ENCODE results near the gene BAD.
"Not testable (repeated sequence)": the region's sequence is repeated elsewhere in the genome, so short reads cannot be mapped to it uniquely, and the experiment has no call there.

The BAD gene

DNA sequence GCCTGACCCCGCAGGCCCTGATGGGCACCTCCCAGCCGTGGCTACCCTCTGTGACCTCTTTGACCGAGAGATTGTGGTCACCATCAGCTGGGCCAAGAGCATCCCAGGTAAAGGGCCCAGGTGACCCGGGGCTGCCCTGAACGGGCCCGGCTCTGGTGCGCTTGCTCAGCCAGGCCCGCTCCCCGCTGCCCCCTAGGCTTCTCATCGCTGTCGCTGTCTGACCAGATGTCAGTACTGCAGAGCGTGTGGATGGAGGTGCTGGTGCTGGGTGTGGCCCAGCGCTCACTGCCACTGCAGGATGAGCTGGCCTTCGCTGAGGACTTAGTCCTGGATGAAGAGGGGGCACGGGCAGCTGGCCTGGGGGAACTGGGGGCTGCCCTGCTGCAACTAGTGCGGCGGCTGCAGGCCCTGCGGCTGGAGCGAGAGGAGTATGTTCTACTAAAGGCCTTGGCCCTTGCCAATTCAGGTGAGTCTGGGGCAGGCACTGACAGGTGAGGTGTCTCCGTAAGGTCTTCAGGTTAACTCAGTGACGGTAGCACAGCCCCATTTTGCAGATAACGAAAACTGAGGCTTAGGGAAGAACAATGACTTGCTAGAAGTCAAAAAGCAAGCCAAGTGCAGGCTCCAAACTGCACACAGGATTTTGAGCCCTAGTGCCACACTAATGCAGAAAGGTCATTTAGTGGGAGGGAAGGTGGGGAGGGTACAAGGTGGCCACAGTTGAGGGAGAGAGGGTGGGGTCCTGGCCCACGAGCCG, 30.5 kb upstream of the BAD start:
- no peak for DNase-seq

DNA sequence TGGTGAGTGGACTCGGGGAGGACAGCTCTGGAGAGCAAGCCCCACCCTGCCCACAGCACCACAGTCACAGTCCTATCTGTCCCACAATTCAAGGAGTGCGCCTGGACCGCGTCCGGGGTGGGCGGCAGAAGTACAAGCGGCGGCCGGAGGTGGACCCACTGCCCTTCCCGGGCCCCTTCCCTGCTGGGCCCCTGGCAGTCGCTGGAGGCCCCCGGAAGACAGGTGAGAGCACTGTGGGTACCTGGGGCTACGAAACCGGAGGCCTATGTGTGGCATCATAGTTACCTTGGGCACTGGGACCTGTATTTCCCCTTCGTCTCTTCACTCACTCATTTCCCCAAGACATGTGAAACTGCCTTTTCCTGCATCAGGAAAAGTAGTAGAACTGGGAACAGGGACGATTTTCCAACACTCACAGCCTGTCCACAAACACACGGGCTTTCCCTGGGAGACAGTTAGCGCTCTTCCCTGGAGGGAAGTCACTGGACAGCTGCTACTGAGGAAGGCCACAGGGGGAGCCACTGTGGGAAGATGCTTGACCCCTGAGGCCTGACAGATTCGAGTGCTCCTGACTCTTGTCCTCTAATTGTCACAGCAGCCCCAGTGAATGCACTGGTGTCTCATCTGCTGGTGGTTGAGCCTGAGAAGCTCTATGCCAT, 29.8 kb upstream of the BAD start:
- DNase-seq: no peak

DNA sequence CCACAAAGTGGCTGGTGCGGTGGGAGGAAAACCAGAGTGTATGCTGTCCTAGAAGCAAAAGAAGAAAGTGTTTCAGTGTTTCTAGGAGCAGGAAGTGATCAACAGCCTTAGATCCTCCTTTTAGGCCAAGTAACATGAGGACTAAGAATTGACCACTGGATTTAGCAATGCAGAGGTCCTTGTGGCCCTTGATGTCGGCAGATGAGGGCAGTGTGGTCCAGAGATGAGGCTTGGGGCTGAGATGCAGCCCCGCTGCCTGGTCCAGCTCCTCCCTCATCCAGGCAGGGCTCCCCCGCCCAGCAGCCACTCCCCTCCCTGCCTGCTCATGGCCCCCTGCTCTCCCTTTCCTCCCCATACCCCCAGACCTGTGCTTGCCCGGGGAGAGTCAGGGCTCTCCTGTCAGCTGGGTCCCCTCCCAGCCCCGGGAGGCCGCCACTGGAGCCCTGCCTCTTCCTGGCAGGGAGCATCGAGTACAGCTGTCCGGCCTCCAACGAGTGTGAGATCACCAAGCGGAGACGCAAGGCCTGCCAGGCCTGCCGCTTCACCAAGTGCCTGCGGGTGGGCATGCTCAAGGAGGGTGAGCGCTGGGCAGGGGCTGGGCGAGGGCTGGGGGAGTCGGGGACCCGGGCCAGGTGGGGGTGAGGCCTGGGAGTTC, 29.2 kb upstream of the BAD start:
- DNase-seq: no peak

DNA sequence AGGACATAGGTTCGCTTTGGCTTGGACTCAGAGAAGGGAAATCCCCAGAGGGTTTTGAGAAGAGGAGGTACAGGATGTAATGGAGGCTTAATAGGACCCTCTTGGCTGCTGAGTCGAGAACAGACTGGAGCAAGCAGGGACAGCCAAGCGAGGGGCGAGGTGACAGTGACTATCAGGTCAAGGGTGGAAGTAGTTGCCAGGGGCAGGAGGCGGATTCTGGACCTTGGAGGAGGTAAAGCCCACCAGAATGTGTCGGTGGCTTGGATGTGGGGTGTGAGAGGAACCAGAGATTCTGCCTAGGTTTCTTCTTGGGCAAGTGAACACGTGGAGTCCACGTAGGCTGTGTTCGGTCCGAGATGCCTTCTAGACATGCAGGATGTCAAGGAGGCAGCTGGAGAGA, 28.5 kb upstream of the BAD start:
- DNase-seq: no peak

DNA sequence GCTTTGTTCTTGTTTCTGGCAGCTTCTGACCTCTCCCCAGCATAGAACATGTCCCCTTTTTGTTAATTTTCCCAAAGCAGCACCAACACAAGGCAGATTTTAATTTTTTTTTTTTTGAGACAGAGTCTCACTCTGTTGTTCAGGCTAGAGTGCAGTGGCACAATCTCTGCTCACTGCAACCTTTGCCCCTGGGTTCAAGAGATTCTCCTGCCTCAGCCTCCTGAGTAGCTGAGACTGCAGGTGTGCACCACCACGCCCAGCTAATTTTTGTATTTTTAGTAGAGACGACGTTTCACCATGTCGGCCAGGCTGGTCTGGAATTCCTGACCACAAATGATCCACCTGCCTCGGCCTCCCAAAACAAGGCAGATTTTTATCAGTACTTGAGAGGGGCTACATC, 23.3 kb upstream of the BAD start:
- not testable (repeated sequence) for DNase-seq

DNA sequence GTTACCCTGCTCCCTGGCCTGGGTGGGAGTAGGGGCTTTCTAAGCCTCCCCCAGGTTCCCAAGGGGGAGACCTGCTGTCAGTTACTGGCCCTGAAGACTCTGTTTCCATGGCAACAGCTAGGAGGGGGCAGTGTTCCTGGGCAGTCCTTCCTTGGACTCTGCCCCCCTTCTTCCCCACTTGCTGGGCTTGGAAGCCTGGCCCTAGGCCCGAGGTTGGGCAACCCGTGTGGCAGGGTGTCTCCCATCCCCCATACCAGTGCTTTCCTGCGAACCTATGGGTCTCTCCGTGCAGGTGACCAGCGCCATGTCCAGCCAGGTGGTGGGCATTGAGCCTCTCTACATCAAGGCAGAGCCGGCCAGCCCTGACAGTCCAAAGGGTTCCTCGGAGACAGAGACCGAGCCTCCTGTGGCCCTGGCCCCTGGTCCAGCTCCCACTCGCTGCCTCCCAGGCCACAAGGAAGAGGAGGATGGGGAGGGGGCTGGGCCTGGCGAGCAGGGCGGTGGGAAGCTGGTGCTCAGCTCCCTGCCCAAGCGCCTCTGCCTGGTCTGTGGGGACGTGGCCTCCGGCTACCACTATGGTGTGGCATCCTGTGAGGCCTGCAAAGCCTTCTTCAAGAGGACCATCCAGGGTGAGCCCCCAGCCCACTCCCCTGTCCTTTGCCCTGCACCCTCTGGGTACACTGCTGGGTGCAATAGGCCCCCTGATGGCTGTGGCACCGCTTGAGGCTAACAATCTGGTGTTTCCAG, 22.6 kb upstream of the BAD start:
- no peak for DNase-seq

DNA sequence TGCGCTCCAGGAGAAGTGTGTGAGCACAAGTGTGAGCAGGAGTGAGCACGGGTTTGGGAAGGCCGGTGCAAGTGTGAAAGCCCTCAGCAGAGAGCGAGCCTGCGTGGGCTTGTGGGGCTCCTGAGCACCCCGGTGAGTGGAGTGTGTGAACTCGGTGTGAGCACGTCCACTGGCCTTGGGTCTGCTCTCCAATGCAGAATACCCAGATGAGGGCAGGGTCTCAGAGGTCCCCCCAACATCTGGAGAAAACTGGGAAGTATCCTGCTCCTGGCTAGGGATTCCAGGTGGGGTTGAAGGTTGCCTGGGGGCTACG, 22.1 kb upstream of the BAD start:
- DNase-seq: no peak

DNA sequence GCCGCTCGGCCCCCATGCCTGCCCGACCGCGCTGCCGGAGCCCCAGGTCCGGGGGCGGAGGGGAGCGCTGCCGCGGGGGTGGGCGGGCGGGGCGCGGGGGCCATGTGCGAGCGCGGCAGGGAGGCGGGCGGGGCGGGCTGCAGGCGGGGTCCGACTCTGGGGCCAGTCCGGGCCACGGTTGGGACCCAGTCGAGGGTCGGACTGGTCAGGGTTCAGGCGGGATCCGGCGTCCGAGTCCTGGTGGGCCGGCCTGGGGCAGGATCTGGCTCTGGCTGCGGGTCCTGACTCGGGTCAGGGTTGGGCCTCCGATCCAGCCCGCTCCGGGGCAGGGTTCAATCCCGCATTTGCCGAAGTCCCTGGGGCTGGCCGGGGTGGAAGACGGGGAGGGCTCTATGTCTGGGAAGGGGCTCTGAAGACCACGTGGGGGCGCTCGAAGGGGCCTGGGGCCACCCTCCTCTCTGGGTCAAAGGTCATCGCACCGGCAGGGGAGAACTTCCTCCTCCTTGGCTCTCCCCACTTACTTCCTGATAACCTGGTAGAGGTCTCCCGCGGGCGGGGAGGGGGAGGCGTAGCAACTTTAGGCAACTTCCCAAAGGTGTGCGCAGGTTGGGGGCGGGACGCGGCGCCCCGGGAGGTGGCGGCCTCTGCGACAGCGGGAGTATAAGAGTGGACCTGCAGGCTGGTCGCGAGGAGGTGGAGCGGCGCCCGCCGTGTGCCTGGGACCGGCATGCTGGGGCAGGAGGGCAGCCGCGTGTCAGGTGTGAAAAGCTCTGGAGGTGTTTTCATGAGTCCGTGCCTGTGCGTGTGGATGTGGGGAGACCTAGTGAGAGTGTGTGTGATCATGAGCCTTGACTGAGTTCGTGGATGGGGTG, 21.5 kb upstream of the BAD start:
- peak; percentile 74 for DNase-seq

DNA sequence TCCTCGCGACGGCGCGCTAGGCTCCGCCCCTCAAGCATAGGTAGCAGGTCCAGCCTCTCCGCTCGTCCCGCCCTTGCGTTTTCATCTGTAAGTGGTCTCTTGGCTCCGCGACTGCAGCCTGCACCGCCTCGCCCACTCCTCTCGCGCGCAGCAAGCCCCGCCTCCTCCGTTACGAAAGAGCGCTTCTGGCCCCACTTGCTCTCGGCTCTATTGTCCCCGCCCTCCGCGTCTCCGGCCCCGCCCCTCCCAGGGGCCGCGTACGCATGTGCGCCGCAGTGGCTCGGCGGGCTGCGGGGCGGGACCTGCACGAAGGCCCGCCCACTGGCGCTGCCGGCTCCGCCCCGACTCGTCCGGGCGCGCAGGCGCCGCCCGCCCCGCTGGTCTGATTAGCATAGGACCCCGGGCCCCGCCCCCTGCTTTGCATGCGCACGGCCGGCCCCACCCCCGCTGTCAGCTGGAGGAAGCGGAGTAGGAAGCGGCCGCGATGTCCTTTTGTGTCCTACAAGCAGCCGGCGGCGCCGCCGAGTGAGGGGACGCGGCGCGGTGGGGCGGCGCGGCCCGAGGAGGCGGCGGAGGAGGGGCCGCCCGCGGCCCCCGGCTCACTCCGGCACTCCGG, 20.7 kb upstream of the BAD start, which contains the start of gene ESRRA:
ESRRA (plus strand) TSS at position 450 of the 616 bp plus-strand sequence. CDS start 1,656 bp downstream, outside the sequence.
- DNase-seq: peak; percentile 100

DNA sequence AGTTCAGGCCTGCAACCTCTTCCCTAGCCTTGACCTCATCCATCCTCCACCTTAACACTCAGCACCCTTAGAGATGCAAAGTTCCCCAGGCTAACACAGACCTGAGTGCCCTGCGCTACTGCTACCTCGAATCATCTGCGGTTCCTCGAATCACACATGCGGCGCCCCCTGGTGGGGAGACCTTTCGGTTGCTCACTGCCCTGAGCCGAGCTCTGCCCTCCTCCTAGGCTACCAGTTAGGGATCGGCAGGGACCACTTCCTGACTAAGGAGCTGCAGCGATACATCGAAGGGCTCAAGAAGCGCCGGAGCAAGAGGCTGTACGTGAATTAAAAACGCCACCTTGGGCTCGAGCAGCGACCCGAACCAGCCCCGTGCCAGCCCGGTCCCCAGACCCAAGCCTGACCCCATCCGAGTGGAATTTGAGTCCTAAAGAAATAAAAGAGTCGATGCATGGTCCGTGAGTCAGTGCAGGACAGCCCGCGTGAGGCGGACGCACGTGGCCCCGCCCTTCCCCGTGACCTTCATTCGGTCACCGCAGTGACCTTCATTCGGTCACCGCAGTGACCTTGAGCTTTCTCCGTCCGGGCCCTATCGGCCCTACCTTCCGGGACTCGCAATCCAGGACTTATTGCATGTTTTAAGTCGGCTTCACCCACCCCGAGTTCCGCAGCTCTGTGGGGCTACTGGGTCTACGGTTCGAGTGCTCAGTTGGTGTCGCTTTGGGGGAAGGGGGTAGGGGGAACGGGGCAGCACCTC, 20.0 kb upstream of the BAD start:
- DNase-seq: peak; percentile 96

DNA sequence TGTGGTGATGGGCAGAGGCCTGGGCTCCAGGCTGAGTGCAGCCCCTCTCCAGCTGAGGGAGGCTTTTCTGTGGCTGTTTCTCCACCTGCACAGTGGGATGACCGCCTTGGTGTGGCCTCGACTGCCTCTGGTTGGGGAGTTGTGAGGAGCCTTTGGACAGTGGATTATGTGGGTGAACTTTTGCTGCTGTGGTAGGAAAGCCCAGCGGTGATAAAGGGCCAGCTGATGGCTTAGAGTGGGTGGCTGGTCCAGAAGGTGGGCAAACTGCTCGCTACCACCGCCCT, 19.5 kb upstream of the BAD start:
- no peak for DNase-seq

DNA sequence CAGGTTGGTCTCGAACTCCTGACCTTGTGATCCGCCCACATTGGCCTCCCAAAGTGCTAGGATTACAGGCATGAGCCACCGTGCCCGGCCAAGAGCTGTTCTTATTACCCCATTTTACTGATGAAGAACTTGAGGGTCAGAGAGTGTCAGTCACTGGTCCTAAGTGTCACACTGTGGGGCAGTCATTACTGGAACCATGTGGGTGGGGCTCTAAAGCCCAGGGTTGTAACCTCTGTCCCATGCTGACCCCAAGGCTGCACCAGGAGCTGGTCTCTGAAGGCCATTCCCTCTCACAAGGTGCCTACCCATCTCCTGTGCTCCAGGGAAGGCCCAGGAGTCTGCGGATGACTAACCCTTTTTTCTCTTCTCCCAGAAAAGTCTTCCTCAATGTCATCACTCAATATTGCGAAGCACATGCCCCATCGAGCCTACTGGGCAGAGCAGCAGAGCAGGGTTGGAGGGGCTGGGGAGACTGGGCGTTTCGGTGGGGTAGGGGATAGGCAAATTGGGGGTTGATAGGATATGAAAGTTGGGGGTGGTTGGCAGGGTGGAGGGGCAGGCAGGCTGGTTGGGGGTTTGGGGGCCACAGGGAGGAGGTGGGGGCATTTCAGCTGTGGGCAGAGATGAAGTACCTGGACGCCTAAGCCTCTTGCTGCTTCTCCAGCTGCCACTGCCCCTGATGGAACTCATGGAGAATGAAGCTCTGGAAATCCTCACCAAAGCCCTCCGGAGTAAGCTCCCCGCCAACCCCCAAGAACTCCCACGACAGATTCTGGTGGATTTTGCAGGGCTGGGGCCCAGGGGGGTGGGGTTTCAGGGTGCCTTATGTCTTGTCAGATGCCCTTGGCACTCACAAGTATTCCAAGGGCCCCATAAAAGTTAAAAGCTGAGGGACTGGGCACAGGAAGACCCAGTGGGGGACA, 18.9 kb upstream of the BAD start:
- no peak for DNase-seq

DNA sequence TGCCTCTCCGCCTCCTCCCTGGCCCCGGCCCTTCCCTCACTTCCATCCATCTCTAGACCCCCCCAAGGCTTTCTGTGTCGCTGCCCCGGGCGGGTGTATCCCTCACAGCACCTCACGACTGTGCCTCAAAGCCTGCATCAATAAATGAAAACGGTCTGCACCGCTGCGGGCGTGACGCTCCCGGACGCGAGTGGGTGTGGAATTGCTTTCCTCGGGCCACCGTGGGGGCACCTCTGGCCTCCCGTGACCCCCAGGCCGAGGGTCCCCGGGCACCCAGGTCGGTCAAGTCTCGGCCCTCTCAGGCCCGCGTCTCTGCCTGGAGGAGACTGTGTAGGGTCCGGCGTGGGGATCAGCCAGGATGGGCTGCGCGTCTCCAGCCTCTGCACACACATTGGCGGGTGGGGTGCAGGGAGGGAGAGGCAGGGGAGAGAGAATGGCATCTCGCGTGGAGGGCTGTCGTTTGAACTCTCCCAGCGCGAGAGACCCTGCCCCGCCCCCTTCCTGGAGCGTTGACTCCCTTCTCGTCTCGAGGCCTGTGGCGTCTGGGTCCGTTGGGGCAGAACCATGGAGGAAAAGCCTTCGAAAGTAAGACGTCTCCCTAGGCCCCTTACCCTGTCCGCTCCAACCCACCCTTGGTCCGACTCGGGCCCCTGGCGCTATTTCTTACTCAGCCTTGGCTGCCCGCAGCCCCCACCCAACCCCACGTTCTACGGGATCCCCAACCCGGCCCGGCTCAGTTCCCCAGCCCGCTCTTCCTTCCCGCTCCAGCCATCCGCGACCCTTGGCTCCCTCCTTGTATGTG, 15.6 kb upstream of the BAD start, which contains the start of gene CATSPERZ:
CATSPERZ (plus strand) TSS at position 512 of the 802 bp plus-strand sequence; CDS start at position 565, 53 bp downstream.
- no peak for DNase-seq

DNA sequence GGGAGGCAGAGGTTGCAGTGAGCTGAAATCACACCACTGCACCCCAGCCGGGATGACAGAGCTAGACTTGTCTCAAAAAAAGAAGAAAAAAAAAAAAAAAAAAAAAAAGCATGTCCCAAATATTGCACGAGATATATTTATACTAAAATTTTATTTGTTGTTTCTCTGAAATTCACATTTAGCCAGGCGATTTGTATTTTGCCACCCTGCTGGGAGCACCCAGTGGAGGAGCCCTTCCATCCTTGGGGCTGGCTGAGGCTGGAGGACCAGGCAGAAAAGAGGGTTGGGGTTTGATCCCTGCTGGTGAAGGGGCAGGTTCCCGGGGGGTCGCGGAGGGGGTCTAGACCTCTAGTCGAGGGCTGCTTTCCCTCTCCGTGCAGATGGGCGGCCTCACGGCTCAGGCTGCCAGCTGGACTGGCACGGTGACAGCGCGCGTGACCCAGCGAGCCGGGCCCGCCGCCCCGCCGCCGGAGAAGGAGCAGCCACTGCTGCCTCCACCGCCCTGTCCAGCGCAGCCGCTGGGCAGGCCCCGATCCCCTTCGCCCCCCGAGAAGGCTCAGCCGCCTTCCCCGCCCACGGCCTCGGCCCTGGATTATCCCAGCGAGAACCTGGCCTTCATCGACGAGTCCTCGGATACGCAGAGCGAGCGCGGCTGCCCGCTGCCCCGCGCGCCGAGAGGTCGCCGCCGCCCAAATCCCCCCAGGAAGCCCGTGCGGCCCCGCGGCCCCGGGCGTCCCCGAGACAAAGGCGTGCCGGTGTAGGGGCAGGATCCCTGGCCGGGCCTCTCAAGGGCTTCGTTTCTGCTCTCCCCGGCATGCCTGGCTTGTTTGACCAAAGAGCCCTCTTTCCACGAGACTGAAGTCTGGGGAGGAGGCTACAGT, 14.7 kb upstream of the BAD start:
- DNase-seq: no peak

DNA sequence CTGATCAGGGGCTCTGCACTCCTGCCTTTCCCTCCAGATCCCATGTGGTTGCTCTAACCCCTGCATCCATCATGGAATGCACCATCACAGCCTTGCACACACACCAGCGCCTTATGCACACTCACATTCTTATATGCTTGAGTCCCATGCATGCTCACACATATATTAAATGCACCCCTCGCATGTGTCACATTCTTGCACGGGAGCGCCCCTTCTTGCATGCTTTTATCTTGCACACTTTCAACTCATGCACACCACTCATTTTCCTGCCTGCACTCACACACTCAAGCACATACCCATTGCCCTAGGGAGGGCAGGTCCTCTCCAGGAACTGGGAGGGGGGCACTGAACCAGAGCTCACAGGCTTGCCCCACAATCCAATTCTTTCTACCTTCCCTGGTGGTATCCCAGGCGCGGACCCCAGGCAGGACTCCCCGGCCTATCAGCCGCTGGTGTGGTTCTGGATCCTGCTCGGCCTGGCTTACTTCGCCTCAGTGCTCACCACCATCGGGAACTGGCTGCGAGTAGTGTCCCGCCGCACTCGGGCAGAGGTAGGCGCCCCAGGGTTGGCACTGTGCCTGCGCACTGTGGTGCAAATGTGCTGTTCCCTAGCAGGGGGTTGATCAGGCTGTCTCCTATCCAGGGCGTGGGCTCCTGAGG, 13.4 kb upstream of the BAD start:
- no peak for DNase-seq

DNA sequence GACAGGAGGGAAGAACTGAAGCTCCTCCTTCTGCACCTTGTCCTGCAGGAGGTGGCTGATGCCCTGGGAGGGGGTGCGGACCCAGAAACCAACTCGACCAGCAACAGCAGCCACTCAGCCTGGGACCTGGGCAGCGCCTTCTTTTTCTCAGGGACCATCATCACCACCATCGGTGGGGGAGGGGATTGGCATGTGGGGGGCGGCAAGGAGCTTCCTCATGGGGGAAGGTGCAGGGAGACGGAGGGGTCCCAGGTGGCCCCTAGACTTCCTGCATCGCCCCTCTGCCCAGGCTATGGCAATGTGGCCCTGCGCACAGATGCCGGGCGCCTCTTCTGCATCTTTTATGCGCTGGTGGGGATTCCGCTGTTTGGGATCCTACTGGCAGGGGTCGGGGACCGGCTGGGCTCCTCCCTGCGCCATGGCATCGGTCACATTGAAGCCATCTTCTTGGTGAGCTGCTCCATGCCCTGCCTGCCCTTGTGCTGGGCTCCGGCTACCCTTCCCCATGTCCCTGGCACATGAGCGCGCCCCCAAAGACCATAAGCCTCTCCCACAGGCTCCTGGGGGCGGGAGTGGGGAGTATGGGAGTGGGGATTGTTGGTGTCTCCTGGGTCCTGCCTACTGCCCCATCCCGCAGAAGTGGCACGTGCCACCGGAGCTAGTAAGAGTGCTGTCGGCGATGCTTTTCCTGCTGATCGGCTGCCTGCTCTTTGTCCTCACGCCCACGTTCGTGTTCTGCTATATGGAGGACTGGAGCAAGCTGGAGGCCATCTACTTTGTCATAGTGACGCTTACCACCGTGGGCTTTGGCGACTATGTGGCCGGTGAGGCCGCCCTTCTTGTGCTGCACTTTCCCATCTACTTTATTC, 12.6 kb upstream of the BAD start:
- no peak for DNase-seq

DNA sequence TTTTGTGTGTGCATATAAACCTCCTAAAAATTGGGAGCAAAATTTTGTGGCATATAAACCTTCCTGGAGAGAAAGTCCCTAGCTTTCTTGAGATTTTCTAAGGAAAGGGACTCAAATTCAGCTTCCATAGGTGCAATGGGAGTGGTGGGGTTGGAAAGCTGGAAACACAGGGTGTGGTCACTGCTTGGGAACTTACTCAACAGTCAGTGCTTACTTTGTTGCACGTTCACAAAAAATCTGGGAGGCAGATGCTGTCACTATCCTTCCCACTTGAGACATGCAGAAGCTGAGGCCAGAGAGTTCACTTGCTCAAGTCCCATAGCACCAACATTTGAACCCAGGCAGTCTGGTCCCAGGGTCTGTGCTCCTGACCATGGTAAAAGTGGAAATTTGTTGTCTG, 11.8 kb upstream of the BAD start:
- DNase-seq: no peak
